ENCODE data around the gene MAP7D2. TPM values are rescaled to one million over a fixed set of nuclear protein-coding genes. Genes with fewer than 3 reads are reported as not detected.

MAP7D2 gene
- total and polyA plus RNA-seq, 2 of the 13 experiments (the other 11 are each of a cell fraction or from before 2014, with no cell fraction given) = 9.6 to 10.5 TPM

GRCh38 chrX:20116577-20117240 is at the start of gene MAP7D2 (continued):
- no peak for TF ChIP-seq AFF4 (CRISPR knock-in tag; IDR thresholded peaks at IDR 0.05)
- peak; percentile 34; the same call in 1 of the 2 replicates for TF ChIP-seq CCDC6 (CRISPR knock-in tag; IDR thresholded peaks at IDR 0.05)
- TF ChIP-seq ZNF513 (CRISPR knock-in tag; conservative IDR thresholded peaks at IDR 0.05) = no peak
- TF ChIP-seq BCL3 (CRISPR knock-in tag; IDR thresholded peaks at IDR 0.05) = no peak
- no peak for TF ChIP-seq ZNF367 (CRISPR knock-in tag; IDR thresholded peaks at IDR 0.05; ENCODE audit: borderline replicate concordance)
- TF ChIP-seq ZNF281 (CRISPR knock-in tag; IDR thresholded peaks at IDR 0.05; ENCODE audit: borderline replicate concordance) = 0 out of 2 replicates have a peak, but pooled peaks have one; percentile 30
- peak; percentile 75 for TF ChIP-seq BHLHE40 (IDR thresholded peaks at IDR 0.05; ENCODE audit: low read length)
- TF ChIP-seq ZNF362 (CRISPR knock-in tag; IDR thresholded peaks at IDR 0.05; ENCODE audit: borderline replicate concordance) = no peak
- no peak for TF ChIP-seq SYNCRIP (IDR thresholded peaks at IDR 0.05; ENCODE audit: insufficient read depth, low read depth, low read length)
- TF ChIP-seq MAZ (IDR thresholded peaks at IDR 0.05; ENCODE audit: borderline replicate concordance, low read depth, low read length) = no peak
- TF ChIP-seq MAZ (CRISPR knock-in tag; IDR thresholded peaks at IDR 0.05; ENCODE audit: low read depth) = no peak
- TF ChIP-seq MXD4 (CRISPR knock-in tag; IDR thresholded peaks at IDR 0.05) = no peak
- TF ChIP-seq HNF4A (CRISPR knock-in tag; IDR thresholded peaks at IDR 0.05) = peak; percentile 20; the same call in 1 of the 2 replicates
- peak; percentile 78 for TF ChIP-seq ZBTB38 (CRISPR knock-in tag; IDR thresholded peaks at IDR 0.05)
- TF ChIP-seq ARNTL (CRISPR knock-in tag; IDR thresholded peaks at IDR 0.05) = no peak

Data from HepG2 (cell line).